Astrocyte of the spinal cord (primary cell): ENCODE measurements around the gene MEIS1.

Experiments
- DNase-seq: peaks from one replicate; pipeline ENCODE4 v3.0.0; 2011; ENCODE audit warnings: low read depth, low spot score
- H3K4me3 ChIP-seq: 2 replicates; pipeline ENCODE4 v1.5.1; 2011; ENCODE audit warnings: low read depth, mild to moderate bottlenecking, low read length, moderate library complexity
- CTCF ChIP-seq: IDR thresholded peaks from 2 replicates; pipeline ENCODE4 v1.5.1; 2012; ENCODE audit warnings: low read depth, mild to moderate bottlenecking, low read length, inconsistent platforms
- in situ Hi-C: cut with HindIII; loops from 2 replicates; pipeline ENCODE4 v1.10.0; 2017; ENCODE audit warnings: low sequenced_read_pairs

Gene MEIS1

DNA sequence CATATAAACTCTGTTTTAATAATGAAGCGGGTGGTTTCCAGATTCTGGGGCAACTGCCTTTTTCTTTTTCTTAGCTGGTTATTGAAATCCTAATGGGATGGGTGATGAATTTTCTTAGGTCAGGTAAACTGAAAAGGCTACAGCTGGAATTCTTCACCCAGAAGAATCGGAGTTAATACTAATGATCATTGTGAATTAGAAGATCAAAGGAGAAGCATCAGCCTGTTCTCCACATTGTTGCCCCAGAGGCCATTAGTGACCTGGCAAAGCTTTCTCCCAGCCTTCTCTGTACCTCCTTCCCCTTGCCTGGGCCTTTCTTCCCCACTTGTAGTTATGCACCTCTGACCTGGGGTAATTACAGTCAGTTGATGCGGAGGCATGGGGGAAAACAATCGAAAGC, 82.8 kb downstream of the MEIS1 start:
- no peak for DNase-seq
- in situ Hi-C loops: no loop called here
- no peak for TF ChIP-seq CTCF
- no peak overlapping the region for H3K4me3 ChIP-seq

- H3K4me3 ChIP-seq: no peak overlapping the region
- in situ Hi-C loops: no loop called here
- DNase-seq: no peak
- TF ChIP-seq CTCF: no peak
Observed at GRCh38 chr2:66519264-66519843, 84.4 kb downstream of the MEIS1 start.

DNA sequence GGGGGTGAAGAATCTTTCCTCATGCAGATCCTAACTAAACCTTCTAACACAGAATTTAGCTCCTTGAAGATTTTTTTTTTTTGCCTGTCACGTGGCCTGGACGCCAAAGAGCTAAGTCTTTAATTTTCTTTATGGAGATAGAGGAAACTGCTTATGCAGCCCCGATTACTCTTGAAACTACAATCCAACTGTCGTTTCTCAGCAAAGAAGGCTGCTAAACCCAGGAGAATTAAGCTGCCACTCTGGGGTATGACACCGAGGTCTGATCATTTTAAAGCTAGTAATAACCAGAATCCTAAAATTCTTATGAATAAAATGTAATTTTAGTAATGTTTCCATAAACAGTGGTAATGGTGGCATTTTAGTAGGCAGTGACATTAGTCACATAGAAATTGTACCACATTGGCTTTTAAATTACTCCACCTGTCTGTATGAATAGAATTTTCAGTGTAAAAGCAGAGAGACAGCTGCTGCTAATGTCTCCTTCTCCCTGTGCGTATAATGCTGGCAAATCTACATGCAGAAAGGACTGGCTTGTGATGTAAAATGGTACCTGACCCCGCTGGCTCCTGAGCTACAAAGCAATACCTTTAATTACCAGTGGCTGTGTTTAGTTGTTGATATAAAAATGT, 86.5 kb downstream of the MEIS1 start:
- no peak overlapping the region for H3K4me3 ChIP-seq
- in situ Hi-C loops: no loop called here
- DNase-seq: no peak
- TF ChIP-seq CTCF: no peak

GRCh38 chr2:66522611-66523376, 87.9 kb downstream of the MEIS1 start:
- no peak for TF ChIP-seq CTCF
- DNase-seq: no peak
- no peak overlapping the region for H3K4me3 ChIP-seq
- in situ Hi-C loops: no loop called here

GRCh38 chr2:66523377-66523969, 88.5 kb downstream of the MEIS1 start:
- TF ChIP-seq CTCF: no peak
- H3K4me3 ChIP-seq: no peak overlapping the region
- DNase-seq: no peak
- in situ Hi-C loops: no loop called here

GRCh38 chr2:66523990-66524389, 89.1 kb downstream of the MEIS1 start:
- TF ChIP-seq CTCF: no peak
- no peak overlapping the region for H3K4me3 ChIP-seq
- DNase-seq: no peak
- in situ Hi-C loops: no loop called here
